Neural cell (in vitro differentiated cells): ENCODE results near the gene PTGR1. TPM values are rescaled to one million over a fixed set of nuclear protein-coding genes. Genes with fewer than 3 reads are reported as not detected.
"Not testable (repeated sequence)": the region's sequence is repeated elsewhere in the genome, so short reads cannot be mapped to it uniquely, and the experiment has no call there.

ENCODE experiments used
- H2AFZ ChIP-seq: fragments of 200-600, 300-800 bp; sonication (generic), shearing (Covaris generic); 2 replicates; pipeline ENCODE4 v1.6.0; 2014; ENCODE audit warnings: low read depth, mild to moderate bottlenecking, antibody characterized with exemption, low read length, moderate library complexity
- H3F3A ChIP-seq: fragments of 200-600 bp; shearing (Covaris generic); 2 replicates; pipeline ENCODE4 v1.6.1; 2016; ENCODE audit warnings: mild to moderate bottlenecking, moderate library complexity, mixed read lengths, antibody characterized with exemption, low read length; ENCODE audit not compliant: insufficient read depth, poor library complexity, severe bottlenecking
- H3K27ac ChIP-seq: fragments of 200-600, 300-800 bp; sonication (generic), shearing (Covaris generic); 2 replicates; pipeline ENCODE4 v1.5.1; 2014; ENCODE audit warnings: mild to moderate bottlenecking, low read length, moderate library complexity
- H3K27me3 ChIP-seq: fragments of 300-800, 200-600 bp; sonication (generic), shearing (Covaris generic); 2 replicates; pipeline ENCODE4 v1.6.0; 2014; ENCODE audit warnings: mild to moderate bottlenecking, low read depth, low read length, moderate library complexity; ENCODE audit not compliant: insufficient read depth
- H3K36me3 ChIP-seq: fragments of 300-800, 200-600 bp; sonication (generic), shearing (Covaris generic); 2 replicates; pipeline ENCODE4 v1.5.1; 2014; ENCODE audit warnings: mild to moderate bottlenecking, antibody characterized with exemption, low read length, moderate library complexity; ENCODE audit not compliant: insufficient read depth
- H3K4me2 ChIP-seq: fragments of 300-800, 200-600 bp; sonication (generic), shearing (Covaris generic); 2 replicates; pipeline ENCODE4 v1.6.0; 2014; ENCODE audit warnings: mild to moderate bottlenecking, low read length
- H3K4me3 ChIP-seq: fragments of 300-800, 200-600 bp; sonication (generic), shearing (Covaris generic); 2 replicates; pipeline ENCODE4 v1.5.1; 2014; ENCODE audit warnings: mild to moderate bottlenecking, low read length, moderate library complexity
- H3K79me2 ChIP-seq: fragments of 200-600 bp; shearing (Covaris generic); replicated peaks from 2 replicates; pipeline ENCODE4 v1.6.0; 2014; ENCODE audit warnings: mild to moderate bottlenecking, low read length, moderate library complexity; ENCODE audit not compliant: insufficient read depth
- H3K9ac ChIP-seq: fragments of 300-800, 200-600 bp; sonication (generic), shearing (Covaris generic); 2 replicates; pipeline ENCODE4 v1.6.1; 2016; ENCODE audit warnings: mild to moderate bottlenecking, low read length, mixed read lengths
- H3K9me2 ChIP-seq: fragments of 200-600 bp; shearing (Covaris generic); 2 replicates; pipeline ENCODE4 v1.6.1; 2016; ENCODE audit warnings: mild to moderate bottlenecking, low read length, mixed read lengths; ENCODE audit not compliant: insufficient read depth
- H3K9me3 ChIP-seq: fragments of 200-600, 300-800 bp; sonication (generic), shearing (Covaris generic); 2 replicates; pipeline ENCODE4 v1.6.1; 2016; ENCODE audit warnings: mild to moderate bottlenecking, mixed run types, low read length, moderate library complexity, mixed read lengths
- H4K20me1 ChIP-seq: fragments of 200-600 bp; shearing (Covaris generic); 2 replicates; pipeline ENCODE4 v1.6.1; 2016; ENCODE audit warnings: mild to moderate bottlenecking, mixed run types; ENCODE audit not compliant: insufficient read depth
- EP300 ChIP-seq: fragments of 450-650 bp; conservative IDR thresholded peaks from 2 replicates; pipeline ENCODE4 v1.6.1; 2014; ENCODE audit warnings: antibody characterized with exemption, mild to moderate bottlenecking, moderate library complexity; ENCODE audit not compliant: poor library complexity, severe bottlenecking
- EZH2 ChIP-seq: fragments of 200-600, 300-800 bp; shearing (Covaris generic), sonication (generic); IDR thresholded peaks from 2 replicates; pipeline ENCODE4 v1.6.1; 2014; ENCODE audit warnings: antibody characterized with exemption, low read length, borderline replicate concordance, mild to moderate bottlenecking; ENCODE audit not compliant: insufficient read depth, poor library complexity, severe bottlenecking
- MXI1 ChIP-seq: fragments of 450-650 bp; conservative IDR thresholded peaks from 2 replicates; pipeline ENCODE4 v1.6.1; 2014; ENCODE audit warnings: antibody characterized with exemption, mild to moderate bottlenecking; ENCODE audit not compliant: poor library complexity, severe bottlenecking
- POLR2AphosphoS5 ChIP-seq: IDR thresholded peaks from 2 replicates; pipeline ENCODE4 v1.6.1; 2012
- RAD21 ChIP-seq: fragments of 450-650 bp; conservative IDR thresholded peaks from 2 replicates; pipeline ENCODE4 v1.6.1; 2014; ENCODE audit warnings: antibody characterized with exemption, mild to moderate bottlenecking, moderate library complexity
- SMC3 ChIP-seq: fragments of 450-650 bp; conservative IDR thresholded peaks from 2 replicates; pipeline ENCODE4 v1.6.1; 2014; ENCODE audit warnings: antibody characterized with exemption, mild to moderate bottlenecking, moderate library complexity; ENCODE audit not compliant: poor library complexity
- TAF1 ChIP-seq: IDR thresholded peaks from 2 replicates; pipeline ENCODE4 v1.6.1; 2012; ENCODE audit warnings: low read depth
- polyA plus RNA-seq: library from polyadenylated mRNA; depleted of rRNA; stranded (reverse); fragments of >200 nt; gene quantifications from 2 replicates; pipeline ENCODE4 v1.2.3, GENCODE V29; 2014
- TF ChIP-seq, protein P1 (sequence below): IDR thresholded peaks from 2 replicates; pipeline ENCODE4 v1.6.1; 2012; ENCODE audit warnings: borderline replicate concordance
- TF ChIP-seq, protein P2 (sequence below): fragments of 450-650 bp; IDR thresholded peaks from 2 replicates; pipeline ENCODE4 v1.5.1; 2014; ENCODE audit warnings: antibody characterized with exemption, mild to moderate bottlenecking, moderate library complexity; ENCODE audit not compliant: poor library complexity, severe bottlenecking

PTGR1 gene
- polyA plus RNA-seq, 1 donor from 2014 or later, result 6.6 TPM

DNA sequence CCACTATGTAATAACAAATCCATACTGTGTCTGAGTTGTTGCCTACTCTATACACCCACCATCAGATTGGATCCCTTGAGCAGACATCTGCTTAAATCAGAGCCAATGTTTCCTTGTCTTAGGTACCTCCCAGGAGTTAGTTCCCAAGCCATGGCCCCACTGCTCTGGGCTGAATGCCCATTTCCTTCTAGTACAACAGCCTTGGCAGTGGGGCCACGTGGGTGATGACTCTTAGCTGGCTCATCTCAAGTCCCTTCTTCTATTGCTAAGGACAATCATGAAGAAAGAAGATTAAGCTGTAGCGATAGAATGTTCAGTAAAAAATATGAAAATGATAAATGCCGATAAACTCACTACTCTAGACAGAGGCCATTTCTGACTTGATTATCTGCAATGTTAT, 16.6 kb downstream of the PTGR1 start:
- Histone ChIP-seq H3F3A (no peaks in the 10 kb centered on the region), H4K20me1 (no peaks in the 10 kb centered on the region), H3K4me3 (no peak overlapping the region), H3K79me2 (no peaks in the 10 kb centered on the region), H3K36me3 (no peaks in the 10 kb centered on the region), H3K9ac (no peak overlapping the region), H3K9me3 (no peaks in the 10 kb centered on the region), H3K9me2 (no peaks in the 10 kb centered on the region), H2AFZ (no peak overlapping the region), H3K4me2 (no peak overlapping the region), H3K27me3 (no peaks in the 10 kb centered on the region), H3K27ac (no peak overlapping the region)
- TF ChIP-seq, protein P1, sequence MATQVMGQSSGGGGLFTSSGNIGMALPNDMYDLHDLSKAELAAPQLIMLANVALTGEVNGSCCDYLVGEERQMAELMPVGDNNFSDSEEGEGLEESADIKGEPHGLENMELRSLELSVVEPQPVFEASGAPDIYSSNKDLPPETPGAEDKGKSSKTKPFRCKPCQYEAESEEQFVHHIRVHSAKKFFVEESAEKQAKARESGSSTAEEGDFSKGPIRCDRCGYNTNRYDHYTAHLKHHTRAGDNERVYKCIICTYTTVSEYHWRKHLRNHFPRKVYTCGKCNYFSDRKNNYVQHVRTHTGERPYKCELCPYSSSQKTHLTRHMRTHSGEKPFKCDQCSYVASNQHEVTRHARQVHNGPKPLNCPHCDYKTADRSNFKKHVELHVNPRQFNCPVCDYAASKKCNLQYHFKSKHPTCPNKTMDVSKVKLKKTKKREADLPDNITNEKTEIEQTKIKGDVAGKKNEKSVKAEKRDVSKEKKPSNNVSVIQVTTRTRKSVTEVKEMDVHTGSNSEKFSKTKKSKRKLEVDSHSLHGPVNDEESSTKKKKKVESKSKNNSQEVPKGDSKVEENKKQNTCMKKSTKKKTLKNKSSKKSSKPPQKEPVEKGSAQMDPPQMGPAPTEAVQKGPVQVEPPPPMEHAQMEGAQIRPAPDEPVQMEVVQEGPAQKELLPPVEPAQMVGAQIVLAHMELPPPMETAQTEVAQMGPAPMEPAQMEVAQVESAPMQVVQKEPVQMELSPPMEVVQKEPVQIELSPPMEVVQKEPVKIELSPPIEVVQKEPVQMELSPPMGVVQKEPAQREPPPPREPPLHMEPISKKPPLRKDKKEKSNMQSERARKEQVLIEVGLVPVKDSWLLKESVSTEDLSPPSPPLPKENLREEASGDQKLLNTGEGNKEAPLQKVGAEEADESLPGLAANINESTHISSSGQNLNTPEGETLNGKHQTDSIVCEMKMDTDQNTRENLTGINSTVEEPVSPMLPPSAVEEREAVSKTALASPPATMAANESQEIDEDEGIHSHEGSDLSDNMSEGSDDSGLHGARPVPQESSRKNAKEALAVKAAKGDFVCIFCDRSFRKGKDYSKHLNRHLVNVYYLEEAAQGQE, result no peak
- TF ChIP-seq POLR2AphosphoS5 (no peak), EZH2 (no peak), TAF1 (no peak), MXI1 (no peak), SMC3 (no peak), EP300 (no peak), RAD21 (no peak)
- TF ChIP-seq, protein P2, sequence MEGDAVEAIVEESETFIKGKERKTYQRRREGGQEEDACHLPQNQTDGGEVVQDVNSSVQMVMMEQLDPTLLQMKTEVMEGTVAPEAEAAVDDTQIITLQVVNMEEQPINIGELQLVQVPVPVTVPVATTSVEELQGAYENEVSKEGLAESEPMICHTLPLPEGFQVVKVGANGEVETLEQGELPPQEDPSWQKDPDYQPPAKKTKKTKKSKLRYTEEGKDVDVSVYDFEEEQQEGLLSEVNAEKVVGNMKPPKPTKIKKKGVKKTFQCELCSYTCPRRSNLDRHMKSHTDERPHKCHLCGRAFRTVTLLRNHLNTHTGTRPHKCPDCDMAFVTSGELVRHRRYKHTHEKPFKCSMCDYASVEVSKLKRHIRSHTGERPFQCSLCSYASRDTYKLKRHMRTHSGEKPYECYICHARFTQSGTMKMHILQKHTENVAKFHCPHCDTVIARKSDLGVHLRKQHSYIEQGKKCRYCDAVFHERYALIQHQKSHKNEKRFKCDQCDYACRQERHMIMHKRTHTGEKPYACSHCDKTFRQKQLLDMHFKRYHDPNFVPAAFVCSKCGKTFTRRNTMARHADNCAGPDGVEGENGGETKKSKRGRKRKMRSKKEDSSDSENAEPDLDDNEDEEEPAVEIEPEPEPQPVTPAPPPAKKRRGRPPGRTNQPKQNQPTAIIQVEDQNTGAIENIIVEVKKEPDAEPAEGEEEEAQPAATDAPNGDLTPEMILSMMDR, result no peak

DNA sequence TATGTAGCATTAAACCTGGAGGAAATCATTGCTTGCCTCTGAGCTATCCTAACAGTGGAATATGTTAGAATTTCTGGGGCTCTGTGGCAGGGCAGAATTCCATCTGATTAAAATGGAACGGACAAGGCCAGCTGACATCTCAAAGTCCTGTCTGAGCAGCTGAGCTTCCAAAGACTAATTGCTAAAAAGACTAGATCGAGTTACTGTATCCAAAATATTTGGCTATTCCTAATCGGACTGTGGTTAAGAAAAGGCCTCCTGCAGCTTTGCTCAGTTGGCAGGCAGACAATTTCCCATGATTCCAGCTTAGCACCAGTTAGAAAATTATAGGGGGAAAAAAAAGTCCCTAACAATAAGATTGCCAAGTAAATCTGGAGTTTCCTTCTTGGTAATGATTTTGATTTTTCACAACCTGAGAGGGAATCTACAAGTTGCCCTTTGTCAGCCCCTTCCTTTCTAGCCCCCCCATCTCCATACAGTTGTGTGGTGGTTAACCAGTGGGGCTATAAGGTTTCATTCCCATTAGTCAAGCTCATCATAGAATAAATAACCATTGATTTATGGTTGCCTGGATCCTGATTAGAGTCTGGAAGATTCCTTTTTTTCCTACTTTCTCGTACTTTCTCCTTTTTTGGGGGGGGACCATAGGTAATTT, 26.4 kb downstream of the PTGR1 start:
- Histone ChIP-seq H3K9me3 (no peaks in the 10 kb centered on the region), H3K9ac (no peak overlapping the region), H4K20me1 (no peaks in the 10 kb centered on the region), H3K9me2 (no peaks in the 10 kb centered on the region), H3K36me3 (no peaks in the 10 kb centered on the region), H3K4me3 (no peak overlapping the region), H3K4me2 (no peak overlapping the region), H2AFZ (no peak overlapping the region), H3K27me3 (no peaks in the 10 kb centered on the region), H3F3A (no peaks in the 10 kb centered on the region), H3K79me2 (no peaks in the 10 kb centered on the region), H3K27ac (no peak overlapping the region)
- no peak for TF ChIP-seq POLR2AphosphoS5
- TF ChIP-seq, protein P2, result no peak

DNA sequence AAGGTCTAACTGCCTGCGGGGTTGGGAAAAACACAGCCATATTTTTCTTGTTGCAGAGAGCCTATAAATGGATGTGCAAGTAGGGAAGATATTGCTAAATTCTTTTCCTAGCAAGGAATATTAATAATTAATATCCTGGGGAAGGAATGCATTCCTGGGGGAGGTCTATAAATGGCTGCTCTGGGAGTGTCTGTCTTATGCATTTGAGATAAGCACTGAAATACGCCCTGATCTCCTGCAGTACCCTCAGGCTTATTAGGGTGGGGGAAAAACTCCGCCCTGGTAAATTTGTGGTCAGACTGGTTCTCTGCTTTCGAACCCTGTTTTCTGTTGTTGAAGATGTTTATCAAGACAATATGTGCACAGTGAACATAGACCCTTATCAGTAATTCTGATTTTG, 31.3 kb downstream of the PTGR1 start:
- H3K36me3 ChIP-seq, result not testable (repeated sequence)

More for the DNA sequence above, 31.3 kb downstream of the PTGR1 start:
- H3K27ac ChIP-seq, H3F3A ChIP-seq, H3K4me3 ChIP-seq, H3K9me3 ChIP-seq, H3K27me3 ChIP-seq, H3K4me2 ChIP-seq, H4K20me1 ChIP-seq, H3K79me2 ChIP-seq, H2AFZ ChIP-seq, H3K9me2 ChIP-seq, H3K9ac ChIP-seq: not testable (repeated sequence)
